ENCODE results near the gene KANTR. TPM values are rescaled to one million over a fixed set of nuclear protein-coding genes. Genes with fewer than 3 reads are reported as not detected.
"Not testable (repeated sequence)": the region's sequence is repeated elsewhere in the genome, so short reads cannot be mapped to it uniquely, and the experiment has no call there.

The KANTR gene
- polyA plus RNA-seq, 5 donors, result 13.7 to 35.5 (median 20.6) TPM

GRCh38 chrX:53125506-53125905 lies 31.6 kb downstream of the KANTR start:
- no peak for DNase-seq

- DNase-seq, result no peak
These were observed 32.4 kb downstream of the KANTR start for GRCh38 chrX:53126377-53126776.

- DNase-seq, result no peak
These were observed 34.3 kb downstream of the KANTR start for GRCh38 chrX:53128097-53128749.

GRCh38 chrX:53133400-53133799 lies 39.5 kb downstream of the KANTR start:
- no peak for DNase-seq

GRCh38 chrX:53135581-53135980 lies 41.6 kb downstream of the KANTR start:
- DNase-seq, result no peak

- no peak for DNase-seq
These were observed 59.6 kb downstream of the KANTR start for GRCh38 chrX:53153581-53153980.

- DNase-seq, result no peak
These were observed 61.7 kb downstream of the KANTR start for GRCh38 chrX:53155512-53156206.

GRCh38 chrX:53156207-53156596 lies 62.3 kb downstream of the KANTR start:
- DNase-seq, result no peak

GRCh38 chrX:53159184-53159583 lies 65.2 kb downstream of the KANTR start:
- DNase-seq, result no peak

GRCh38 chrX:53160297-53160983 lies 66.5 kb downstream of the KANTR start:
- DNase-seq, result no peak

GRCh38 chrX:53163436-53163835 lies 69.5 kb downstream of the KANTR start:
- DNase-seq, result no peak

- not testable (repeated sequence) for DNase-seq
These were observed 70.6 kb downstream of the KANTR start for GRCh38 chrX:53164566-53164965.

- no peak for DNase-seq
These were observed 72.2 kb downstream of the KANTR start for GRCh38 chrX:53166103-53166502.

- DNase-seq, result no peak
These were observed 77.4 kb downstream of the KANTR start for GRCh38 chrX:53171356-53171755.

Other genes with a start within 250 kb of the KANTR start
- gene XAGE3, start 226.1 kb upstream of the KANTR start, polyA plus RNA-seq (ENCODE audit: insufficient read depth in 1 of 5, insufficient read length in 5 of 5, low replicate concordance in 1 of 5), result not detected
- gene FAM156B, start 196.8 kb upstream of the KANTR start, polyA plus RNA-seq (ENCODE audit: insufficient read depth in 1 of 5, insufficient read length in 5 of 5, low replicate concordance in 1 of 5), result 10 to 100 TPM; 16.5 to 26.5 (median 23.7) TPM
- 10 to 100 TPM; 34.2 to 48.9 (median 42.3) TPM for gene FAM156A, start 135.6 kb upstream of the KANTR start, polyA plus RNA-seq (ENCODE audit: insufficient read depth in 1 of 5, insufficient read length in 5 of 5, low replicate concordance in 1 of 5)
- 10 to 100 TPM; 11.9 to 18.1 (median 15.9) TPM for gene GPR173, start 45.4 kb upstream of the KANTR start, polyA plus RNA-seq (ENCODE audit: insufficient read depth in 1 of 5, insufficient read length in 5 of 5, low replicate concordance in 1 of 5)
- 10 to 100 TPM; 58.9 to 68.5 (median 63.6) TPM for gene TSPYL2, start 11.8 kb upstream of the KANTR start, polyA plus RNA-seq (ENCODE audit: insufficient read depth in 1 of 5, insufficient read length in 5 of 5, low replicate concordance in 1 of 5)
- gene KDM5C, start 131.1 kb downstream of the KANTR start, polyA plus RNA-seq (ENCODE audit: insufficient read depth in 1 of 5, insufficient read length in 5 of 5, low replicate concordance in 1 of 5), result 10 to 100 TPM; 59.4 to 97.3 (median 84.9) TPM
- 10 to 100 TPM; 11.5 to 16.9 (median 13.1) TPM for gene IQSEC2, start 187.4 kb downstream of the KANTR start, polyA plus RNA-seq (ENCODE audit: insufficient read depth in 1 of 5, insufficient read length in 5 of 5, low replicate concordance in 1 of 5)